SH-SY5Y (cell line): ENCODE results near the gene FBN1.

Source experiments
- GATA2 ChIP-seq: IDR thresholded peaks from 2 replicates; pipeline ENCODE4 v1.6.1; 2011; ENCODE audit warnings: mild to moderate bottlenecking, low read depth, low read length
- GATA3 ChIP-seq: IDR thresholded peaks from 2 replicates; pipeline ENCODE4 v1.6.1; 2011; ENCODE audit warnings: low read depth, mild to moderate bottlenecking, low read length, moderate library complexity

GRCh38 chr15:48494631-48495030, 150.9 kb downstream of the FBN1 start:
- TF ChIP-seq GATA2 (no peak), GATA3 (no peak)
